Lung (tissue), 12 donors: ENCODE data around the gene GNG10. TPM values are rescaled to one million over a fixed set of nuclear protein-coding genes. Genes with fewer than 3 reads are reported as not detected.

Experiments
- ATAC-seq: fragments of 200-7000 bp; cut with Tn5 transposase; one replicate; pipeline ENCODE4 v1.9.1; 2020; ENCODE audit warnings: moderate number of reproducible peaks; ENCODE audit not compliant: insufficient read depth, low FRiP score
- DNase-seq, 3 donors: peaks; one replicate each; pipeline ENCODE4 v3.0.0-alpha.2; 2013 to 2017
- H3K27ac ChIP-seq, 2 donors: one replicate each; pipeline ENCODE4 v1.5.1; 2013; ENCODE audit warnings: mild to moderate bottlenecking in 2 of 2, moderate library complexity in 2 of 2, control low read depth in 1 of 2, inconsistent platforms in 1 of 2, low read depth in 1 of 2, low read length in 1 of 2
- H3K27me3 ChIP-seq, 3 donors: one replicate each; pipeline ENCODE4 v1.5.1; 2013; ENCODE audit warnings: low read length in 2 of 3; ENCODE audit not compliant: control insufficient read depth in 3 of 3, insufficient read depth in 3 of 3
- H3K36me3 ChIP-seq, 4 donors: one replicate each; pipeline ENCODE4 v1.5.1; 2013; ENCODE audit warnings: low read length in 4 of 4, mild to moderate bottlenecking in 1 of 4, moderate library complexity in 1 of 4; ENCODE audit not compliant: control insufficient read depth in 4 of 4, insufficient read depth in 4 of 4
- H3K4me1 ChIP-seq, 5 donors: one replicate each; pipeline ENCODE4 v1.5.1; 2013; ENCODE audit warnings: low read length in 5 of 5, mild to moderate bottlenecking in 2 of 5, moderate library complexity in 1 of 5; ENCODE audit not compliant: control insufficient read depth in 5 of 5, insufficient read depth in 5 of 5
- H3K4me3 ChIP-seq: one replicate; pipeline ENCODE4 v1.5.1; 2013; ENCODE audit warnings: mild to moderate bottlenecking, control low read depth, moderate library complexity
- H3K9ac ChIP-seq, 2 donors: one replicate each; pipeline ENCODE4 v1.5.1; 2013; ENCODE audit warnings: low read length in 2 of 2, control low read depth in 1 of 2; ENCODE audit not compliant: insufficient read depth in 1 of 2
- H3K9me3 ChIP-seq, 4 donors: one replicate each; pipeline ENCODE4 v1.5.1; 2013; ENCODE audit warnings: low read length in 3 of 4, mild to moderate bottlenecking in 1 of 4, moderate library complexity in 1 of 4; ENCODE audit not compliant: control insufficient read depth in 4 of 4, insufficient read depth in 3 of 4
- CTCF ChIP-seq: IDR thresholded peaks from 2 replicates; pipeline ENCODE4 v1.5.1; 2012; ENCODE audit warnings: mild to moderate bottlenecking; ENCODE audit errors: control extremely low read depth, extremely low read depth
- WGBS, 2 donors: extraction: QIAGEN DNeasy Blood & Tissue Kit; methylation state at CpG; one replicate each; pipeline ENCODE4 v1.1.7; 2013; 5-methylcytosine and 5-hydroxymethylcytosine counted together
- polyA plus RNA-seq, 2 donors: library from polyadenylated mRNA; stranded (reverse); fragments of 200-250 nt; gene quantifications; one replicate each; pipeline ENCODE4 v1.2.1, GENCODE V29; 2013
- total RNA-seq, 2 donors: library from RNA; depleted of rRNA in 1 of 2; stranded (reverse); fragments of >200 nt in 1 of 2; gene quantifications; one replicate each; pipeline ENCODE4 v1.2.1, GENCODE V29; 2014 to 2021
- donor health status: control.
- donor health status: control.
- donor health status: Bipolar disorder and iron deficiency.
- donor health status: healthy.
- donor health status: DM: yes; HTN: yes; CAD: no.

The GNG10 gene
- total and polyA plus RNA-seq, 4 donors = 40.4 to 98.5 (median 46.0) TPM

GRCh38 chr9:111661802-111662521 lies 557 bp downstream of the GNG10 start:
- no peaks in the 10 kb centered on the region for H3K27me3 ChIP-seq
- H3K9ac ChIP-seq = peak overlapping the region; percentile 17 to 64
- H3K9me3 ChIP-seq = no peaks in the 10 kb centered on the region
- H3K4me3 ChIP-seq = peak overlapping the region; percentile 63
- DNase-seq (peak; percentile 29 to 34 (median 29)), ATAC-seq (peak; percentile 35)
- H3K27ac ChIP-seq = peak overlapping the region; percentile 79 to 91
- TF ChIP-seq CTCF = no peak
- peaks cover 0 to 12% (median 3%) of the 10 kb centered on the region in 4 donors for H3K36me3 ChIP-seq
- WGBS, 2 donors = 0 to 1% methylated on average over 44 to 57 of the region's 57 CpGs
- H3K4me1 ChIP-seq = peaks cover 0 to 19% (median 6%) of the 10 kb centered on the region in 5 donors

- H3K4me1 ChIP-seq = peaks cover 0 to 19% (median 6%) of the 10 kb centered on the region in 5 donors
- no peaks in the 10 kb centered on the region for H3K9me3 ChIP-seq
- WGBS, 2 donors = 11 to 25% methylated on average over 7 of the region's 7 CpGs
- no peak for ATAC-seq
- H3K4me3 ChIP-seq = peak overlapping the region; percentile 63
- peak in 1 of 3 donors; percentile 20 for DNase-seq
- TF ChIP-seq CTCF = no peak
- peaks cover under 1 to 13% (median 4%) of the 10 kb centered on the region in 4 donors for H3K36me3 ChIP-seq
- H3K27me3 ChIP-seq = no peaks in the 10 kb centered on the region
- H3K27ac ChIP-seq = peak overlapping the region; percentile 79 to 91
- peak overlapping the region; percentile 17 to 64 for H3K9ac ChIP-seq
Observed at GRCh38 chr9:111662576-111663300, 1.3 kb downstream of the GNG10 start.

- no peak for DNase-seq
- 64 to 69% methylated on average over 5 of the region's 5 CpGs for WGBS, 2 donors
- no peak overlapping the region for H3K4me3 ChIP-seq
- no peak for TF ChIP-seq CTCF
- peaks cover 0 to 19% (median 6%) of the 10 kb centered on the region in 5 donors for H3K4me1 ChIP-seq
- peak overlapping the region in 1 of 2 donors; percentile 9 for H3K27ac ChIP-seq
- no peak for ATAC-seq
- H3K27me3 ChIP-seq = no peaks in the 10 kb centered on the region
- no peaks in the 10 kb centered on the region for H3K9me3 ChIP-seq
- H3K9ac ChIP-seq = no peak overlapping the region
- peaks cover 2 to 13% (median 6%) of the 10 kb centered on the region in 4 donors for H3K36me3 ChIP-seq
Observed at GRCh38 chr9:111663301-111663823, 2.0 kb downstream of the GNG10 start.
